Measurements from ENCODE around the gene SEC16A.

SEC16A gene

DNA sequence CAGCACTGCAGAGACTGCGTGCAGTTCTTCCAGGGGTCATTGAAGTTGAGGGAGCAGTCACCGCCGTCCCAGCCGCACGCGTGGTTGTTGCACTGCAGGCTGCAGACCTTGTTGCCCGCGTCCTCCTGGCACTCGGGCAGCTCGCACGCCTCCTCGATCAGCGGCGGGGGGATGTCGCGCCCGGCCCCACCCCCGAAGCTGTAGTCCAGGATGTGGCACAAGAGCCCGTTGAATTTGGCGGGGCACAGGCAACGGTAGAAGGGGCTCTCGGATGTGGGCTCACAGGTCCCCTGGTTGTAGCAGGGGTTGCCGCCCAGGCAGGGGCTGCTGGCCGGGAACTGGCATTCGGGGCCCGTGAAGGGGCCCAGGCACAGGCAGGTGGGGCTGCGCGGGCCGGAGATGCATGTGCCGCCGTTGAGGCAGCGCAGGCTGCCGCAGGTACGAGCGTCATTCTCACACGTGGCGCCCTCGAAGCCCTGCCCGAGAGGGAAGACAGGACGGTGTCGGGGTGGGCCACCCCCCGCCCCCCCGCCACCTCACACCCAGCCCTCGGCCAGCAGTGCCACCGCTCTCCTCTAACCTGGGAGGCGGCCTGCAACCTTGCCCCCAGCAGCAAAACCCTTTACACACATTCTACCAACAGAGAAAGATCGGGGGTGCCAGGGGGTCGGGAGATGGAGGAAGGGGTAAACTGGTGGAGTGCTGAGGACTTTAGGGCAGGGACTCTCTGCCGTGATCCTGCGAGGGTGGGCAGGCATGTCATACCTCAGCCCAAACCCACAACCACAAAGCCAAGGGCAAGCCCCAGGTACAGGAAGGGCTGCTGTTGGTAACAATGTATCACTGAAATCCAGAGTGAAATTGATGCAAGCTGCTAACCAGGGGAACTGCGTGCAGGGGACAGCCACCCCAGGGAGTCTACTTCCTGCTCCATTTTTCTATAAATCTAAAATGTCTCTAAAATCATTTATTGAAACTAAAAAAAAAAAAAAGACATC lies 22.9 kb upstream of the SEC16A start:
- TF ChIP-seq, protein P1, sequence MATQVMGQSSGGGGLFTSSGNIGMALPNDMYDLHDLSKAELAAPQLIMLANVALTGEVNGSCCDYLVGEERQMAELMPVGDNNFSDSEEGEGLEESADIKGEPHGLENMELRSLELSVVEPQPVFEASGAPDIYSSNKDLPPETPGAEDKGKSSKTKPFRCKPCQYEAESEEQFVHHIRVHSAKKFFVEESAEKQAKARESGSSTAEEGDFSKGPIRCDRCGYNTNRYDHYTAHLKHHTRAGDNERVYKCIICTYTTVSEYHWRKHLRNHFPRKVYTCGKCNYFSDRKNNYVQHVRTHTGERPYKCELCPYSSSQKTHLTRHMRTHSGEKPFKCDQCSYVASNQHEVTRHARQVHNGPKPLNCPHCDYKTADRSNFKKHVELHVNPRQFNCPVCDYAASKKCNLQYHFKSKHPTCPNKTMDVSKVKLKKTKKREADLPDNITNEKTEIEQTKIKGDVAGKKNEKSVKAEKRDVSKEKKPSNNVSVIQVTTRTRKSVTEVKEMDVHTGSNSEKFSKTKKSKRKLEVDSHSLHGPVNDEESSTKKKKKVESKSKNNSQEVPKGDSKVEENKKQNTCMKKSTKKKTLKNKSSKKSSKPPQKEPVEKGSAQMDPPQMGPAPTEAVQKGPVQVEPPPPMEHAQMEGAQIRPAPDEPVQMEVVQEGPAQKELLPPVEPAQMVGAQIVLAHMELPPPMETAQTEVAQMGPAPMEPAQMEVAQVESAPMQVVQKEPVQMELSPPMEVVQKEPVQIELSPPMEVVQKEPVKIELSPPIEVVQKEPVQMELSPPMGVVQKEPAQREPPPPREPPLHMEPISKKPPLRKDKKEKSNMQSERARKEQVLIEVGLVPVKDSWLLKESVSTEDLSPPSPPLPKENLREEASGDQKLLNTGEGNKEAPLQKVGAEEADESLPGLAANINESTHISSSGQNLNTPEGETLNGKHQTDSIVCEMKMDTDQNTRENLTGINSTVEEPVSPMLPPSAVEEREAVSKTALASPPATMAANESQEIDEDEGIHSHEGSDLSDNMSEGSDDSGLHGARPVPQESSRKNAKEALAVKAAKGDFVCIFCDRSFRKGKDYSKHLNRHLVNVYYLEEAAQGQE (IDR thresholded peaks at IDR 0.05; ENCODE audit: insufficient read depth in 1 of 2, low read depth in 2 of 2, low read length in 2 of 2), result no peak
- TF ChIP-seq SIN3A (IDR thresholded peaks at IDR 0.05; ENCODE audit: borderline replicate concordance, insufficient read depth, low read length) (no peak), POLR2AphosphoS5 (IDR thresholded peaks at IDR 0.05; ENCODE audit: low read depth, low read length) (no peak), FOXP2 (optimal IDR thresholded peaks at IDR 0.05; ENCODE audit: borderline replicate concordance, extremely low read depth, extremely low read length, insufficient read depth) (no peak), TAF1 (IDR thresholded peaks at IDR 0.05; ENCODE audit: borderline replicate concordance, insufficient read depth, low read length) (no peak)

DNA sequence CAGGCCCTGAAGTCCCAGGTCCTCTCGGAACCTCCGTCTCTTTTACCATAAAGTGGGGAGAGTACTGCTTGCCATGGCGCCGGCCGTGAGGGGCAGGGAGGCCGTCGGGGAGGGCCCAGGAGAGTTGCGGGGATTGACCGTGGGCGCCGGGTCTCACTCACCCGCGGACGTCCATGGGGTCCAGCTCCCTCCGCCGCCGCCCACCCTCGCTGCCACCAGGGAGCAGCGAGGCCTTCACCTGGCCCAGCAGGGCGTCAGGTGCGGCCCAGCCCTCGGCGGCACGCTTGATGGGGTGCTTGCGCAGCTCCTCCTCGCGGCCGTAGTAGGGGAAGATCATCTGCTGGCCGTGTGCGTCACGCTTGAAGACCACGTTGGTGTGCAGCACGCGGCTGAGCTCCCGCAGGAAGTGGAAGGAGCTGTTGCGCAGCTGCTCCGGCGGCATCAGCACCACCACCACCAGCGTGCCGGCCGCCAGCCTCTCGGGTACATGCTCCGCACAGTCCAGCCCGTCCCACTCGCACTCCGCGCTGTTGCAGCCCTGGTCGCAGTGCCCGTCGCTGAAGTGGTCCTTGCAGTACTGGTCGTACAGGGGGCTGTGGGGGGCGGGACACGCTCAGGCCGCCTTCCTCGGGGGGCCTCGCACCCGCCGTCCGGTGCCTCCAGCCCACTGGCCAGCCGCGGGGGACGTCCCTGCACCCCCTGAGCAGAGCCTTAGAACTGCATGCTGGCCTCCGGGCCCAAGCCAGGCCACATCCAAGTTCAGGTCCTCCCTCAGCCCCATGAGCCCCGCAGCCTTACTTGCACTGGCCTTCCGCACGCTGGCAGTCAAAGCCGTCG lies 21.9 kb upstream of the SEC16A start:
- TF ChIP-seq, protein P1 (IDR thresholded peaks at IDR 0.05; ENCODE audit: insufficient read depth in 1 of 2, low read depth in 2 of 2, low read length in 2 of 2), result no peak
- no peak for TF ChIP-seq TAF1 (IDR thresholded peaks at IDR 0.05; ENCODE audit: borderline replicate concordance, insufficient read depth, low read length)

DNA sequence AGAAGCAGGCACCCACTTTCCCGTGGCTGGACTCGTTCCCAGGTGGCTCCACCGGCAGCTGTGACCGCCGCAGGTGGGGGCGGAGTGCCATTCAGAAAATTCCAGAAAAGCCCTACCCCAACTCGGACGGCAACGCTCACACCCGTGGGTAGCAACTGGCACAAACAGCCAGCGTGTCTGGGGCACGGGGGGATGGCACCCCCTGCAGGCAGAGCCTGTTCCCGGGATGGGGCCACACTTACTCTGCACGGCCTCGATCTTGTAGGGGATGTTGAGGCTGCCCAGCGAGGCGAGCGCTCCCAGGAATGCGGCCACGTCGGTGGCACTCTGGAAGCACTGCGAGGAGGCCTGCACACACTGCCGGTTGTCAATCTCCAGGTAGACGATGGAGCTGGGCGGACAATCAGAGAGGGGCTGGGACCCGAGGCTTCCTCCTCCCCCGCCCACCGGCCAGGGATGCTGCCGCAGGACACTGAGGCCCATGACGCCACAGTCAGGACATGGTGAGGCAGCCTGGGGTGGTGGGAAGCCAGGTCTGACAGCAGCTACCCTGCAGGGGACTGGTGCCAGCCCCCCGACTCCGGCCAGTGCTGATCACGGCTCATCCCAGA lies 20.2 kb upstream of the SEC16A start:
- TF ChIP-seq FOXP2 (optimal IDR thresholded peaks at IDR 0.05; ENCODE audit: borderline replicate concordance, extremely low read depth, extremely low read length, insufficient read depth), result no peak
- TF ChIP-seq POLR2AphosphoS5 (IDR thresholded peaks at IDR 0.05; ENCODE audit: low read depth, low read length), result no peak
- no peak for TF ChIP-seq TAF1 (IDR thresholded peaks at IDR 0.05; ENCODE audit: borderline replicate concordance, insufficient read depth, low read length)
- TF ChIP-seq, protein P1 (IDR thresholded peaks at IDR 0.05; ENCODE audit: insufficient read depth in 1 of 2, low read depth in 2 of 2, low read length in 2 of 2), result no peak
- TF ChIP-seq SIN3A (IDR thresholded peaks at IDR 0.05; ENCODE audit: borderline replicate concordance, insufficient read depth, low read length), result no peak

DNA sequence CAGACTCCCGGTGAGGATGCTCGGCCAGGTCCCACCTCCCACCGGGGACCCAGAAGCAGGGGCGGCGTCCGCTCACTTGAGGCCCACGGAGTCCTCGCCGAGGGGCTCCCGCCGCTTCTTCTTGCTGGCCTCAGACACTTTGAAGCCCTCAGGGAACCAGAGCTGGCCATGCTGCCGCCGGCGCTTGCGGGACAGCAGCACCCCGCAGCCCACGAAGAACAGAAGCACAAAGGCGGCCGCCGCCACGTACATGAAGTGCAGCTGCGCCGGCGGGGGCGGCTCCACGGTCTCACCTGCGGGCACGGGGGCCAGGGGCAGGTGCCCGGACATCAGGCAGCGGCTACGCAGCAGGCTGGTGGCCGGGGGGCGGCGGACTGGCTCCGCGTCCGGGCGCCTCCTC lies 19.4 kb upstream of the SEC16A start:
- TF ChIP-seq FOXP2 (optimal IDR thresholded peaks at IDR 0.05; ENCODE audit: borderline replicate concordance, extremely low read depth, extremely low read length, insufficient read depth) (no peak), POLR2AphosphoS5 (IDR thresholded peaks at IDR 0.05; ENCODE audit: low read depth, low read length) (no peak), TAF1 (IDR thresholded peaks at IDR 0.05; ENCODE audit: borderline replicate concordance, insufficient read depth, low read length) (no peak)

DNA sequence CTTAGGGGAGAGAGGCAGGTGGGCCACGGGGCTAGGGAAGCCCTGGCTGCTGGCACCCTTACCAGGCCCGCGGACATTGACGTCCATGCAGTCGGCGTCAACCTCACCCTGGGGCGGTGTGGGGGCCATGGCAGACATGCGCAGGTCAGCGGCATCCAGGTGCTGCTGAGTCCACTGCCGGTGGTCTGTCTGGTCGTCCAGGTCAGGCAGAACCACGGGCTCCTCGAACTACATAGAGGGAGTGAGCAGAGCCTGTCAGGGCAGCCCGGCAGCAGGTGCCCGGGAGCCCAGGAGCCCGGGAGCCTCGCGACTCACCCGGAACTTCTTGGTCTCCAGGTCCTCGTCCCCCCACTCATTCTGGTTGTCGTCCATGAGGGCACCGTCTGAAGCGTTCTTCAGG lies 18.8 kb upstream of the SEC16A start:
- TF ChIP-seq FOXP2 (optimal IDR thresholded peaks at IDR 0.05; ENCODE audit: borderline replicate concordance, extremely low read depth, extremely low read length, insufficient read depth) (no peak), SIN3A (IDR thresholded peaks at IDR 0.05; ENCODE audit: borderline replicate concordance, insufficient read depth, low read length) (no peak), POLR2AphosphoS5 (IDR thresholded peaks at IDR 0.05; ENCODE audit: low read depth, low read length) (no peak), TAF1 (IDR thresholded peaks at IDR 0.05; ENCODE audit: borderline replicate concordance, insufficient read depth, low read length) (no peak)
- TF ChIP-seq, protein P1 (IDR thresholded peaks at IDR 0.05; ENCODE audit: insufficient read depth in 1 of 2, low read depth in 2 of 2, low read length in 2 of 2), result no peak

Data from PFSK-1 (cell line).